ENCODE results near the gene LDLRAD3. TPM values are rescaled to one million over a fixed set of nuclear protein-coding genes. Genes with fewer than 3 reads are reported as not detected.

LDLRAD3 gene
- total RNA-seq, 1 donor from 2014 or later, result 10.2 TPM

DNA sequence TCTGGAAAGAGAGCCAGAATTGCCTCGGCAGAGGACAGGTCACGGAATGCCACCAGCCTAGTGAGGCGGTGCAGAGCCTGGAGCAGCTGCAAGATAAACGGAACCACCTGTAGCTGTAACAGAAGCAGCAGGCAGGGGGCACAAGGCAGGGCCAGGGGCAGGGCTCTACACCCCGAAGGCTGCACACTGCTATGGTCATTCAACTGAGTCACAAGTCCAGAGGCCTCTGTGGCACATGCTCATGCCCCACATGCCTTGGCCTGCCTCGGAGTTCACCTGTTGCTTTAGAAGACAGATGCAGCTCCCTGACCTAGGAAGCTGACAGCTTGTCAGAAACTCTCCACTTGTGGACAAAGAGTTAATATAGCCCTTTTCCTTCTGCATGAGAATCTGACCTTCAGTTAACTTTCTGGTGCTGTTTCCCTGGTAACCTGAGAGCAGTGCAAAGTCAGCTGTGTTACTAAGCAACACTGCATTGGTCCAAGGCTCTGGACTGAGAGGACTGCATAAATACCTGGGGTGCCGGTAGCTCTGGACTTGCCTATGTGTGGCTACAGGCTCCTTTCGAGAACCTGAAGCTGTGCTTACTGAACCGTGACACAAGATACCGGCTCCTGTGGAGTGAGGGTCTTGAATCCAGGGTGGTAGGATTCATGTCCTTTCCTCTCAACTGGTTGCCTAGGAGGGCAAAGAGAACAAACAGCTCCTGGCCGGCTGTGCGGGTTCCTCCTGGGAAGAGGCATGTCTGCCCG is 334.8 kb downstream of the LDLRAD3 start:
- Histone ChIP-seq H3K4me3 (ENCODE audit: low read depth, low read length) (no peak overlapping the region), H3K27me3 (ENCODE audit: control insufficient read depth, insufficient read depth, low read length) (no peaks in the 10 kb centered on the region), H3K36me3 (ENCODE audit: control insufficient read depth, insufficient read depth, low read length) (no peaks in the 10 kb centered on the region)
- peak; percentile 26 for DNase-seq (ENCODE audit: low read depth)
- TF ChIP-seq, protein P1, sequence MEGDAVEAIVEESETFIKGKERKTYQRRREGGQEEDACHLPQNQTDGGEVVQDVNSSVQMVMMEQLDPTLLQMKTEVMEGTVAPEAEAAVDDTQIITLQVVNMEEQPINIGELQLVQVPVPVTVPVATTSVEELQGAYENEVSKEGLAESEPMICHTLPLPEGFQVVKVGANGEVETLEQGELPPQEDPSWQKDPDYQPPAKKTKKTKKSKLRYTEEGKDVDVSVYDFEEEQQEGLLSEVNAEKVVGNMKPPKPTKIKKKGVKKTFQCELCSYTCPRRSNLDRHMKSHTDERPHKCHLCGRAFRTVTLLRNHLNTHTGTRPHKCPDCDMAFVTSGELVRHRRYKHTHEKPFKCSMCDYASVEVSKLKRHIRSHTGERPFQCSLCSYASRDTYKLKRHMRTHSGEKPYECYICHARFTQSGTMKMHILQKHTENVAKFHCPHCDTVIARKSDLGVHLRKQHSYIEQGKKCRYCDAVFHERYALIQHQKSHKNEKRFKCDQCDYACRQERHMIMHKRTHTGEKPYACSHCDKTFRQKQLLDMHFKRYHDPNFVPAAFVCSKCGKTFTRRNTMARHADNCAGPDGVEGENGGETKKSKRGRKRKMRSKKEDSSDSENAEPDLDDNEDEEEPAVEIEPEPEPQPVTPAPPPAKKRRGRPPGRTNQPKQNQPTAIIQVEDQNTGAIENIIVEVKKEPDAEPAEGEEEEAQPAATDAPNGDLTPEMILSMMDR (IDR thresholded peaks at IDR 0.05; ENCODE audit: insufficient read depth, low read length, poor library complexity, severe bottlenecking), result peak; percentile 32

- TF ChIP-seq, protein P1 (IDR thresholded peaks at IDR 0.05; ENCODE audit: insufficient read depth, low read length, poor library complexity, severe bottlenecking), result no peak
- Histone ChIP-seq H3K36me3 (ENCODE audit: control insufficient read depth, insufficient read depth, low read length) (no peaks in the 10 kb centered on the region), H3K27me3 (ENCODE audit: control insufficient read depth, insufficient read depth, low read length) (no peaks in the 10 kb centered on the region), H3K4me3 (ENCODE audit: low read depth, low read length) (no peak overlapping the region)
- no peak for DNase-seq (ENCODE audit: low read depth)
Observed at GRCh38 chr11:36280531-36280930, 336.7 kb downstream of the LDLRAD3 start.

All from kidney epithelial cell (primary cell).